GM12878 (cell line): ENCODE measurements around the gene PPIP5K2. TPM values are rescaled to one million over a fixed set of nuclear protein-coding genes. Genes with fewer than 3 reads are reported as not detected.

Source experiments
- ATAC-seq: fragments of 200-7000 bp; cut with Tn5 transposase; 3 replicates; pipeline ENCODE4 v1.9.1; 2020; ENCODE audit warnings: mild to moderate bottlenecking, moderate library complexity
- BruUV-seq: library from RNA; stranded (reverse); fragments of 400-500 nt; replicated peaks from 2 replicates; lab custom pipeline; 2021; lab: Mats Ljungman, UMichigan
- CTCF ChIA-PET: fragments of 300-600 bp; sonication (Branson Sonifier 250); formaldehyde crosslinking; extraction: SDS; loops from one replicate; lab custom pipeline; 2021; ENCODE audit warnings: inconsistent platforms; lab: Yijun Ruan, JAX
- POLR2A ChIA-PET: fragments of 350-600 bp; formaldehyde crosslinking; extraction: SDS; loops from one replicate; lab custom pipeline; 2021; ENCODE audit warnings: inconsistent platforms; lab: Charles Lee
- RAD21 ChIA-PET: fragments of 300-600 bp; sonication (Branson Sonifier 250); formaldehyde crosslinking; loops from one replicate; lab custom pipeline; 2023; ENCODE audit warnings: antibody characterized with exemption; ENCODE audit not compliant: unreplicated experiment; lab: Charles Lee
- SMC1A ChIA-PET: fragments of 300-600 bp; sonication (Branson Sonifier 250); formaldehyde crosslinking; loops from one replicate; lab custom pipeline; 2023; ENCODE audit not compliant: unreplicated experiment, uncharacterized antibody; lab: Charles Lee
- DNase-seq: peaks from one replicate; pipeline ENCODE4 v3.0.0-alpha.2; 2011; ENCODE audit warnings: low read depth, low spot score
- FAIRE-seq: peaks from 3 replicates; lab custom pipeline; 2011; peaks lifted over from hg19 to GRCh38; lab: Jason Lieb, UNC
- H2AFZ ChIP-seq: 2 replicates; pipeline ENCODE4 v1.6.0; 2011; ENCODE audit warnings: low read depth, low read length, control low read depth; ENCODE audit not compliant: control insufficient read depth
- H3K27ac ChIP-seq: 2 replicates; pipeline ENCODE4 v1.5.1; 2011; ENCODE audit warnings: control low read depth; ENCODE audit not compliant: control insufficient read depth, insufficient read depth
- H3K27me3 ChIP-seq, 2 experiments: replicated peaks in 1 of 2; 2 replicates each; pipeline versions ENCODE4 v1.6.0 to v1.6.1; 2011; ENCODE audit warnings: low read length in 1 of 2; ENCODE audit not compliant: control insufficient read depth in 2 of 2, insufficient read depth in 2 of 2
- H3K36me3 ChIP-seq, 2 experiments: 2 replicates each; pipeline ENCODE4 v1.5.1; 2011; ENCODE audit warnings: low read length in 1 of 2; ENCODE audit not compliant: control insufficient read depth in 2 of 2, insufficient read depth in 2 of 2
- H3K4me1 ChIP-seq: 2 replicates; pipeline ENCODE4 v1.6.1; 2011; ENCODE audit warnings: mild to moderate bottlenecking, low read length, moderate library complexity, mixed read lengths; ENCODE audit not compliant: control insufficient read depth, insufficient read depth
- H3K4me2 ChIP-seq: 2 replicates; pipeline ENCODE4 v1.6.0; 2011; ENCODE audit warnings: control low read depth; ENCODE audit not compliant: control insufficient read depth, insufficient read depth
- H3K4me3 ChIP-seq: fragments of 200-600 bp; sonication (generic); 2 replicates; pipeline ENCODE4 v1.5.1; 2016
- H3K79me2 ChIP-seq: 2 replicates; pipeline ENCODE4 v1.6.0; 2011; ENCODE audit warnings: low read length; ENCODE audit not compliant: control insufficient read depth, insufficient read depth
- H3K9ac ChIP-seq: 2 replicates; pipeline ENCODE4 v1.8.0; 2011; ENCODE audit warnings: low read length, control low read depth, mixed read lengths; ENCODE audit not compliant: control insufficient read depth, insufficient read depth
- H3K9me3 ChIP-seq: replicated peaks from 3 replicates; pipeline ENCODE4 v1.5.1; 2011; ENCODE audit warnings: mild to moderate bottlenecking, low read length; ENCODE audit not compliant: control insufficient read depth, insufficient read depth
- H4K20me1 ChIP-seq: 2 replicates; pipeline ENCODE4 v1.6.0; 2011; ENCODE audit not compliant: control insufficient read depth, insufficient read depth
- BACH1 ChIP-seq: fragments of 450-650 bp; IDR thresholded peaks from 2 replicates; pipeline ENCODE4 v1.6.1; 2017; ENCODE audit warnings: mild to moderate bottlenecking, borderline replicate concordance
- CHD1 ChIP-seq: IDR thresholded peaks from 2 replicates; pipeline ENCODE4 v1.6.1; 2012; ENCODE audit warnings: low read depth, low read length, improper control_type of control experiment
- E4F1 ChIP-seq: fragments of 450-650 bp; IDR thresholded peaks from 2 replicates; pipeline ENCODE4 v1.6.1; 2018; ENCODE audit warnings: borderline replicate concordance, mild to moderate bottlenecking; ENCODE audit not compliant: partially characterized antibody
- ESRRA ChIP-seq: IDR thresholded peaks from 2 replicates; pipeline ENCODE4 v1.6.1; 2012; ENCODE audit warnings: mild to moderate bottlenecking, low read length, improper control_type of control experiment
- HDGF ChIP-seq: fragments of 450-650 bp; IDR thresholded peaks from 2 replicates; pipeline ENCODE4 v1.6.1; 2016; ENCODE audit warnings: antibody characterized with exemption
- JUND ChIP-seq: IDR thresholded peaks from 2 replicates; pipeline ENCODE4 v1.6.1; 2012; ENCODE audit warnings: low read depth, mild to moderate bottlenecking, low read length, improper control_type of control experiment, moderate library complexity
- PKNOX1 ChIP-seq: fragments of 450-650 bp; IDR thresholded peaks from 2 replicates; pipeline ENCODE4 v1.6.1; 2016; ENCODE audit warnings: mild to moderate bottlenecking
- SIX5 ChIP-seq: IDR thresholded peaks from 2 replicates; pipeline ENCODE4 v1.6.1; 2011; ENCODE audit warnings: mild to moderate bottlenecking, low read depth, low read length, moderate library complexity; ENCODE audit not compliant: severe bottlenecking
- ZNF592 ChIP-seq: fragments of 450-650 bp; IDR thresholded peaks from 2 replicates; pipeline ENCODE4 v1.6.1; 2017; ENCODE audit warnings: mild to moderate bottlenecking, moderate library complexity
- WGBS: methylation state at CpG from one replicate; pipeline ENCODE4 v1.1.6; 2016; ENCODE audit warnings: low lambda C conversion rate; ENCODE audit not compliant: insufficient replicate concordance, insufficient coverage; ENCODE audit errors: missing lambda C conversion rate; 5-methylcytosine and 5-hydroxymethylcytosine counted together
- in situ Hi-C: fragments of 300-500 bp; cut with MboI; formaldehyde crosslinking; loops from 9 replicates; pipeline ENCODE4 v1.14.3; 2018; ENCODE audit warnings: mixed read lengths
- intact Hi-C: fragments of 100-400 bp; cut with micrococcal nuclease; formaldehyde crosslinking; loops from one replicate; pipeline ENCODE4 v1.14.2; 2022; ENCODE audit not compliant: unreplicated experiment
- polyA plus RNA-seq, 11 experiments: library from polyadenylated mRNA; depleted of rRNA in 4 of 11; unstranded in 6 of 11; stranded (reverse) in 5 of 11; fragments of >200 nt; fragmentation: Nextera tagmentation in 4 of 11; fragmentation: Illumina TruSeq in 1 of 11; extraction: Ambion mirVana in 4 of 11; extraction: Trizol in 1 of 11; gene quantifications; 1 replicate in 1 of 11; 2 replicates in 10 of 11; pipeline versions ENCODE4 v1.2.1 to v1.2.3, GENCODE V29; 2011 to 2016; ENCODE audit warnings: inconsistent platforms in 2 of 11, missing spikeins in 2 of 11, low read depth in 1 of 11
- total RNA-seq, 4 experiments: library from RNA; depleted of rRNA in 3 of 4; stranded (reverse); fragments of >200 nt in 3 of 4; fragmentation: Illumina TruSeq in 1 of 4; extraction: Trizol in 1 of 4; gene quantifications; 2 replicates each; pipeline versions ENCODE4 v1.2.1 to v1.2.3, GENCODE V29; 2013 to 2021

The PPIP5K2 gene
- total and polyA plus RNA-seq, 10 of the 15 experiments (the other 5 are each of a cell fraction or from before 2014, with no cell fraction given): 27.7 to 87.3 (median 58.6) TPM

- SMC1A ChIA-PET: no interaction called here
- POLR2A ChIA-PET: no interaction called here
- in situ Hi-C loops (no loop called here), intact Hi-C loops (no loop called here)
- BruUV-seq: no TSS peak
- no peak for TF ChIP-seq BACH1
- TF ChIP-seq SIX5: no peak
- TF ChIP-seq HDGF: no peak
- no peak for TF ChIP-seq ESRRA
- no peak for TF ChIP-seq E4F1
- TF ChIP-seq ZNF592: no peak
- TF ChIP-seq CHD1: no peak
- no peak for TF ChIP-seq PKNOX1
- no peak for TF ChIP-seq JUND
- Histone ChIP-seq H3K79me2 (no peaks in the 10 kb centered on the region), H2AFZ (no peak overlapping the region), H3K27me3 (no peaks in the 10 kb centered on the region), H3K27ac (no peak overlapping the region), H4K20me1 (no peaks in the 10 kb centered on the region), H3K4me1 (no peaks in the 10 kb centered on the region), H3K9me3 (no peaks in the 10 kb centered on the region), H3K36me3 (peaks cover 4 to 5% of the 10 kb centered on the region in 2 experiments), H3K9ac (no peak overlapping the region), H3K4me2 (no peak overlapping the region), H3K4me3 (no peak overlapping the region)
- FAIRE-seq: no peak
- RAD21 ChIA-PET: no interaction called here
- CTCF ChIA-PET: interaction anchor here (1.0 to 2.6 kb wide), 4 partner anchors 9 to 47 kb away, joined by 3 to 13 read pairs (median 4); no protein-coding TSS in a partner anchor
- 95% methylated on average over 8 of the region's 8 CpGs for WGBS
- no peak for DNase-seq
- no peak for ATAC-seq
Measured at GRCh38 chr5:103186152-103186551, 66.1 kb downstream of the PPIP5K2 start.
